ENCODE results near the gene KCNV2. TPM values are rescaled to one million over a fixed set of nuclear protein-coding genes. Genes with fewer than 3 reads are reported as not detected.

KCNV2 gene
- polyA plus RNA-seq, 1 donor from 2014 or later, result not detected

DNA sequence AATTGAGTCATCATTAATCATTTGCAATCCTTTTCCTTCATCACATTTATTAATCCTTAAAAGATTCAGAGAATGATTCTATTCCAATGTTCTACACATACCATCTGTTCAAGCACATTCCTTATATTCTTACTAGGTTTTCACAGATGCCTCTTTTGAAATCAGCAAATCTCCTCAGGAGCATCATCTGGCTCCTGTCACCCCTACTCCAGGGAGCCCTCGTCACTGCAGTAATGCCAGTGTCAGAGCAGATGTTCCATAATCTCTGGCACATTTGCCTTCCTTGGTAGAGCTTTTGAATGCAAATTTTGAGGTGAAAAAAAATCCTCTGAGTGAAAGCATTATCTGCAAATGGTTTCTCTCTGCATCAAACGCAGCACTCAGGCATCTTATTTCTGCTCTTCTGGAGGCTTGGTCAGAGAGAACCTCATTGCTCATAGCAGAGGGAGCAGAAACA, 7.6 kb upstream of the KCNV2 start:
- Histone ChIP-seq H3K9me3 (ENCODE audit: low read length) (no peaks in the 10 kb centered on the region), H3K9me2 (ENCODE audit: insufficient read depth, low read length) (no peaks in the 10 kb centered on the region), H4K20me1 (ENCODE audit: insufficient read depth) (no peaks in the 10 kb centered on the region), H3K4me3 (ENCODE audit: low read length) (peak overlapping the region; percentile 24), H3K4me2 (ENCODE audit: low read length) (peak overlapping the region; percentile 63), H2AFZ (ENCODE audit: low read depth, low read length) (no peak overlapping the region), H3K27ac (ENCODE audit: low read length) (peak overlapping the region; percentile 82), H3F3A (ENCODE audit: insufficient read depth, low read length, poor library complexity, severe bottlenecking) (no peaks in the 10 kb centered on the region), H3K27me3 (ENCODE audit: insufficient read depth, low read depth, low read length) (no peaks in the 10 kb centered on the region), H3K9ac (ENCODE audit: low read length) (peak overlapping the region; percentile 51), H3K36me3 (ENCODE audit: insufficient read depth, low read length) (no peaks in the 10 kb centered on the region), H3K79me2 (replicated peaks; ENCODE audit: insufficient read depth, low read length) (no peaks in the 10 kb centered on the region)
- TF ChIP-seq SMC3 (conservative IDR thresholded peaks at IDR 0.05; ENCODE audit: poor library complexity) (peak; percentile 14), POLR2AphosphoS5 (IDR thresholded peaks at IDR 0.05) (peak; percentile 51), EZH2 (IDR thresholded peaks at IDR 0.05; ENCODE audit: borderline replicate concordance, insufficient read depth, low read length, poor library complexity, severe bottlenecking) (no peak), RAD21 (conservative IDR thresholded peaks at IDR 0.05) (no peak), REST (IDR thresholded peaks at IDR 0.05; ENCODE audit: borderline replicate concordance) (peak; percentile 53), TAF1 (IDR thresholded peaks at IDR 0.05; ENCODE audit: low read depth) (no peak), MXI1 (conservative IDR thresholded peaks at IDR 0.05; ENCODE audit: poor library complexity, severe bottlenecking) (no peak), EP300 (conservative IDR thresholded peaks at IDR 0.05; ENCODE audit: poor library complexity, severe bottlenecking) (peak; percentile 76)
- TF ChIP-seq, protein P1, sequence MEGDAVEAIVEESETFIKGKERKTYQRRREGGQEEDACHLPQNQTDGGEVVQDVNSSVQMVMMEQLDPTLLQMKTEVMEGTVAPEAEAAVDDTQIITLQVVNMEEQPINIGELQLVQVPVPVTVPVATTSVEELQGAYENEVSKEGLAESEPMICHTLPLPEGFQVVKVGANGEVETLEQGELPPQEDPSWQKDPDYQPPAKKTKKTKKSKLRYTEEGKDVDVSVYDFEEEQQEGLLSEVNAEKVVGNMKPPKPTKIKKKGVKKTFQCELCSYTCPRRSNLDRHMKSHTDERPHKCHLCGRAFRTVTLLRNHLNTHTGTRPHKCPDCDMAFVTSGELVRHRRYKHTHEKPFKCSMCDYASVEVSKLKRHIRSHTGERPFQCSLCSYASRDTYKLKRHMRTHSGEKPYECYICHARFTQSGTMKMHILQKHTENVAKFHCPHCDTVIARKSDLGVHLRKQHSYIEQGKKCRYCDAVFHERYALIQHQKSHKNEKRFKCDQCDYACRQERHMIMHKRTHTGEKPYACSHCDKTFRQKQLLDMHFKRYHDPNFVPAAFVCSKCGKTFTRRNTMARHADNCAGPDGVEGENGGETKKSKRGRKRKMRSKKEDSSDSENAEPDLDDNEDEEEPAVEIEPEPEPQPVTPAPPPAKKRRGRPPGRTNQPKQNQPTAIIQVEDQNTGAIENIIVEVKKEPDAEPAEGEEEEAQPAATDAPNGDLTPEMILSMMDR (IDR thresholded peaks at IDR 0.05; ENCODE audit: poor library complexity, severe bottlenecking), result no peak

- Histone ChIP-seq H3F3A (ENCODE audit: insufficient read depth, low read length, poor library complexity, severe bottlenecking) (no peaks in the 10 kb centered on the region), H3K36me3 (ENCODE audit: insufficient read depth, low read length) (no peaks in the 10 kb centered on the region)
Observed at GRCh38 chr9:2711716-2712115, 5.6 kb upstream of the KCNV2 start.

More at GRCh38 chr9:2711716-2712115, 5.6 kb upstream of the KCNV2 start:
- no peaks in the 10 kb centered on the region for H3K79me2 ChIP-seq (replicated peaks; ENCODE audit: insufficient read depth, low read length)
- H3K27ac ChIP-seq (ENCODE audit: low read length), result no peak overlapping the region
- H3K4me3 ChIP-seq (ENCODE audit: low read length), result no peak overlapping the region
- H3K4me2 ChIP-seq (ENCODE audit: low read length), result no peak overlapping the region
- H2AFZ ChIP-seq (ENCODE audit: low read depth, low read length), result no peak overlapping the region
- no peak for TF ChIP-seq POLR2AphosphoS5 (IDR thresholded peaks at IDR 0.05)
- TF ChIP-seq TAF1 (IDR thresholded peaks at IDR 0.05; ENCODE audit: low read depth), result no peak
- TF ChIP-seq EZH2 (IDR thresholded peaks at IDR 0.05; ENCODE audit: borderline replicate concordance, insufficient read depth, low read length, poor library complexity, severe bottlenecking), result no peak
- no peak for TF ChIP-seq RAD21 (conservative IDR thresholded peaks at IDR 0.05)
- no peak for TF ChIP-seq EP300 (conservative IDR thresholded peaks at IDR 0.05; ENCODE audit: poor library complexity, severe bottlenecking)
- TF ChIP-seq, protein P1 (IDR thresholded peaks at IDR 0.05; ENCODE audit: poor library complexity, severe bottlenecking), result no peak
- no peak for TF ChIP-seq REST (IDR thresholded peaks at IDR 0.05; ENCODE audit: borderline replicate concordance)
- TF ChIP-seq SMC3 (conservative IDR thresholded peaks at IDR 0.05; ENCODE audit: poor library complexity), result no peak
- no peak for TF ChIP-seq MXI1 (conservative IDR thresholded peaks at IDR 0.05; ENCODE audit: poor library complexity, severe bottlenecking)
- no peaks in the 10 kb centered on the region for H4K20me1 ChIP-seq (ENCODE audit: insufficient read depth)
- H3K9me2 ChIP-seq (ENCODE audit: insufficient read depth, low read length), result no peaks in the 10 kb centered on the region
- no peak overlapping the region for H3K9ac ChIP-seq (ENCODE audit: low read length)
- H3K27me3 ChIP-seq (ENCODE audit: insufficient read depth, low read depth, low read length), result no peaks in the 10 kb centered on the region
- H3K9me3 ChIP-seq (ENCODE audit: low read length), result no peaks in the 10 kb centered on the region
